AG09319 (cell line): ENCODE measurements around the gene SLC10A1.
A peak's percentile ranks its signal among the peaks of the same experiment; 100 is the strongest.

ENCODE experiments used
- DNase-seq: peaks from one replicate; pipeline ENCODE4 v3.0.0-alpha.2; 2010; ENCODE audit warnings: low read depth; ENCODE audit errors: extremely low read depth
- TF ChIP-seq, protein P1 (sequence below): IDR thresholded peaks from 2 replicates; pipeline ENCODE4 v1.5.1; 2011; ENCODE audit warnings: low read depth, mild to moderate bottlenecking, inconsistent platforms, low read length, moderate library complexity

The SLC10A1 gene

DNA sequence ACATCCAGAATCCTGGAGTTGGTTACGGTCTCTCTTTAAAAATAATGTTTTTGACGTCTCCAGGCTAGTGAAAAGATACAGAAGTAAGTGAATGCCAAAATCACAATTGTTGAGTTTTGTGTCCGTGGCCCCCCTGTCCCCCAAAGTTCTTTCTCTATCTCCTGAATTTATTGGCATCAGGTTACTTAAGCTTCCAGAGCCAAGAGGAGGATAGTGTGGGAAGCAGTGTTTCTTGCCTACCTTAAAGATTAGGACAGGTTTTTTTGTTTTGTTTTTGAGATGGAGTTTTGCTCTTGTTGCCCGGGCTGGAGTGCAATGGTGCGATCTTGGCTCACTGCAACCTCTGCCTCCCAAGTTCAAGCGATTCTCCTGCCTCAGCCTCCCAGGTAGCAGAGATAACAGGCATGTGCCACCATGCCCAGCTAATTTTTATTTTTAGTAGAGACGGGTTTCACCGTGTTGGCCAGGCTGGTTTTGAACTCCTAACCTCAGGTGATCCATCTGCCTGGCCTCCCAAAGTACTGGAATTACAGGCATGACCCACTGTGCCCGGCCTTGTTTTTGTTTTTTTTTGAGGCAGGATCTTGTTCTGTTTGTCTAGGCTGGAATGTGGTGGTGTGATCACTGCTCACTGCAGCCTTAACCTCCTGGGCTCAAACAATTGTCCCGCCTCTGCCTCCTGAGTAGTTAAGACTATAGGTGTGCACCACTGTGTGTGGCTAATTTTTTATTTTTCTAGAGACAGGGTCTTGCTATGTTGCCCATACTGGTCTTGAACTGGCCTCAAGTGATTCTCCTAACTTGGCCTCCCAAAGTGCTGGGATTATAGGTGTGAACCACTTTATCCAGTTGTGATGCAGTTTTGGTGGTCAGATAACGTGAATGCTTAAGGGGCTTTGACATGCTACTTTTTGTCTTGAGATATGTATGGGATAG, 24.7 kb downstream of the SLC10A1 start:
- DNase-seq, result no peak
- TF ChIP-seq, protein P1, sequence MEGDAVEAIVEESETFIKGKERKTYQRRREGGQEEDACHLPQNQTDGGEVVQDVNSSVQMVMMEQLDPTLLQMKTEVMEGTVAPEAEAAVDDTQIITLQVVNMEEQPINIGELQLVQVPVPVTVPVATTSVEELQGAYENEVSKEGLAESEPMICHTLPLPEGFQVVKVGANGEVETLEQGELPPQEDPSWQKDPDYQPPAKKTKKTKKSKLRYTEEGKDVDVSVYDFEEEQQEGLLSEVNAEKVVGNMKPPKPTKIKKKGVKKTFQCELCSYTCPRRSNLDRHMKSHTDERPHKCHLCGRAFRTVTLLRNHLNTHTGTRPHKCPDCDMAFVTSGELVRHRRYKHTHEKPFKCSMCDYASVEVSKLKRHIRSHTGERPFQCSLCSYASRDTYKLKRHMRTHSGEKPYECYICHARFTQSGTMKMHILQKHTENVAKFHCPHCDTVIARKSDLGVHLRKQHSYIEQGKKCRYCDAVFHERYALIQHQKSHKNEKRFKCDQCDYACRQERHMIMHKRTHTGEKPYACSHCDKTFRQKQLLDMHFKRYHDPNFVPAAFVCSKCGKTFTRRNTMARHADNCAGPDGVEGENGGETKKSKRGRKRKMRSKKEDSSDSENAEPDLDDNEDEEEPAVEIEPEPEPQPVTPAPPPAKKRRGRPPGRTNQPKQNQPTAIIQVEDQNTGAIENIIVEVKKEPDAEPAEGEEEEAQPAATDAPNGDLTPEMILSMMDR, result no peak

DNA sequence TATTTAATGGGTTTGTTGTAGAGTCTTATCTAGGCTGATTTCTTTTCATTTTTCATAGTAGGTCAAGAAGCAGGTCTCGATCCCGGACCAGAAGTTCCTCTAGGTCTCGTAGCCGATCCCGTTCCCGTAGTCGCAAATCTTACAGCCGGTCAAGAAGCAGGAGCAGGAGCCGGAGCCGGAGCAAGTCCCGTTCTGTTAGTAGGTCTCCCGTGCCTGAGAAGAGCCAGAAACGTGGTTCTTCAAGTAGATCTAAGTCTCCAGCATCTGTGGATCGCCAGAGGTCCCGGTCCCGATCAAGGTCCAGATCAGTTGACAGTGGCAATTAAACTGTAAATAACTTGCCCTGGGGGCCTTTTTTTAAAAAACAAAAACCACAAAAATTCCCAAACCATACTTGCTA, 25.9 kb downstream of the SLC10A1 start:
- TF ChIP-seq, protein P1, result no peak

GRCh38 chr14:69770559-69770958, 26.5 kb downstream of the SLC10A1 start:
- TF ChIP-seq, protein P1, result no peak

More for the DNA sequence above, 25.9 kb downstream of the SLC10A1 start:
- no peak for DNase-seq

DNA sequence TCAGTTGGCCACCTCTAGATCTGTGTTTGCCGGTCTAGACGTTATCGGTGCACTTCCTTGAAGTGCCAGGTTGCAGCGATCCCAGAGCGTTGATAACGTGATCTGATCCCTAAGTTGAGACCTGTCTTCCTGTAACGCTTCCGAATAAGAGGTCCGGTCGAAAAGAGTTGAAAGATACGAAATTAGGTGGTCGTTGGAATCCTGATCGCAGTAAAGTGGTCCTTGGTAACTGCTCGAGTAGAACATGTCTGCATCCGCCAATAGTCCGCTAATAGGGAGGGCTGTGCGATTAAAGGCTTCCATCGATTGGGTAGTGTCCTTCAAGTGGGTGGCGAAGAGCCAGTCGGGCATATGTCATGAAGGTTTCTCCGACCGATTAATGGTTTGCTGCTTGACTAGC, 27.4 kb downstream of the SLC10A1 start:
- no peak for DNase-seq
- TF ChIP-seq, protein P1, result no peak

More at GRCh38 chr14:69770559-69770958, 26.5 kb downstream of the SLC10A1 start:
- no peak for DNase-seq

- TF ChIP-seq, protein P1, result no peak
- no peak for DNase-seq
Measured at GRCh38 chr14:69768873-69769272, 28.2 kb downstream of the SLC10A1 start.

DNA sequence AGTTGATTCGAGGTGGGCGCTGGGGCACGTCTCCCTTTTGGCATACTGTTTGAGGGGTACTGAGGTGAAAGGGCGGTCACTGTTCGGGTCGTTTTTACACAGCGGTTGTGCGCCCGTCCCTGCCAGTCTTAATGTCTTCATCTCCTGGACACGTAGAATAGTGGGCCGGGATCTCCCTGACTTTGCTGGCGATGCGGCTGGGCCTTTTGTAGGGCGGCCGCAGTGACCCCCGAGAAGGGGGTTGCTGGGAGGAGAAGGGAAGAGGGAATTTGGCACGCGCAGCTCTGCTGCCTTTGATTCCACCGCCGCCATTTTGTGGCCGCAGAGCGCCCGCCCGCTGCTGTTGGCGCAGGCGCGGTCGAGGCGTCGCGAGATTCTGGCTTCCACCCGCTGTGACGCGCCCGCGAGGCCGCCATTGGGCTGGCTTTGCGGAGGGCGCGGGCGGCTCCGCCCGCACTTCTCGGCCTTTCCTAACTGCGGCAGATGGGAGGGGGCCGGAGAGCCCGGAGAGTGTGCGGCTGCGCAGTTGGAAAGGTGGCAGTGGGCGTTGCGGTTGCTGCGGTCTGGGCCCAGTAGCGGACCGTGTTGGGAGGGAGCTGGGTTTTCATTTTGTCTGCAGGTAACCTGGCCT, 29.6 kb downstream of the SLC10A1 start:
- TF ChIP-seq, protein P1, result no peak
- DNase-seq, result peak; percentile 73

GRCh38 chr14:69766984-69767368, 30.1 kb downstream of the SLC10A1 start, which contains the start of gene SRSF5:
SRSF5 (plus strand) TSS chr14:69767142; CDS start chr14:69768157, 1,015 bp downstream.
- DNase-seq, result peak; percentile 97
- TF ChIP-seq, protein P1, result no peak; the same call in 1 of the 2 replicates
